ENCODE results near the gene SCPEP1.

- TF ChIP-seq POLR2A (IDR thresholded peaks at IDR 0.05) (no peak), CTCF (IDR thresholded peaks at IDR 0.05) (no peak)
These were observed 74.0 kb downstream of the SCPEP1 start for GRCh38 chr17:57051886-57052361.
